Measurements from ENCODE around the gene PRLHR.

The PRLHR gene

DNA sequence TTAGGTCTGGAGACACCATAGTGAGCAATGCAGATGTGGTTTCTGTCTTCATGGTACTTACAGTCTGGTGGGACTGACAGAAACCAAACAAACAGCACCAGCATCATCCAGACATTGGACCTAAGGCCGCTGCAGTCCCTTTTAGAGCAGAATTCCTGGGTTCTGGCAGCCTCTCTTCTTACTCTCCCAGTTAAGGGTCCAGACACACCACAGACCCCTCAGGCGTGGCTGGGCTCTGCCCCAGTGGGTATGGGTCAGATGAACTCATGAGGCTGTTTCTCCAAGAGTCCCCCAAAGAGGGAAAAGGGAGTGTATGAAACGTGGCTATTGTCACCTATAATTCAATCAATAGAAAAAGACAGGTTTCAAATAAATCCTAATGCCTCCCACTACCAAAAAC is 31.3 kb downstream of the PRLHR start:
- no peaks in the 10 kb centered on the region for H3K27me3 ChIP-seq (ENCODE audit: low read depth, low read length)
- no peak overlapping the region for H3K4me3 ChIP-seq (ENCODE audit: low read length)
- no peak overlapping the region for H3K4me2 ChIP-seq (ENCODE audit: low read length)
- no peaks in the 10 kb centered on the region for H4K20me1 ChIP-seq (ENCODE audit: insufficient read depth, low read length)
- H3K79me2 ChIP-seq (ENCODE audit: low read length): no peaks in the 10 kb centered on the region
- H3K36me3 ChIP-seq (replicated peaks; ENCODE audit: low read depth, low read length): no peaks in the 10 kb centered on the region
- H3K9me3 ChIP-seq (ENCODE audit: insufficient read depth, low read length): no peaks in the 10 kb centered on the region
- 0 out of 2 replicates have a peak, but pooled peaks cover 3% of the 10 kb centered on the region for H3K4me1 ChIP-seq (ENCODE audit: low read length)
- TF ChIP-seq, protein P1, sequence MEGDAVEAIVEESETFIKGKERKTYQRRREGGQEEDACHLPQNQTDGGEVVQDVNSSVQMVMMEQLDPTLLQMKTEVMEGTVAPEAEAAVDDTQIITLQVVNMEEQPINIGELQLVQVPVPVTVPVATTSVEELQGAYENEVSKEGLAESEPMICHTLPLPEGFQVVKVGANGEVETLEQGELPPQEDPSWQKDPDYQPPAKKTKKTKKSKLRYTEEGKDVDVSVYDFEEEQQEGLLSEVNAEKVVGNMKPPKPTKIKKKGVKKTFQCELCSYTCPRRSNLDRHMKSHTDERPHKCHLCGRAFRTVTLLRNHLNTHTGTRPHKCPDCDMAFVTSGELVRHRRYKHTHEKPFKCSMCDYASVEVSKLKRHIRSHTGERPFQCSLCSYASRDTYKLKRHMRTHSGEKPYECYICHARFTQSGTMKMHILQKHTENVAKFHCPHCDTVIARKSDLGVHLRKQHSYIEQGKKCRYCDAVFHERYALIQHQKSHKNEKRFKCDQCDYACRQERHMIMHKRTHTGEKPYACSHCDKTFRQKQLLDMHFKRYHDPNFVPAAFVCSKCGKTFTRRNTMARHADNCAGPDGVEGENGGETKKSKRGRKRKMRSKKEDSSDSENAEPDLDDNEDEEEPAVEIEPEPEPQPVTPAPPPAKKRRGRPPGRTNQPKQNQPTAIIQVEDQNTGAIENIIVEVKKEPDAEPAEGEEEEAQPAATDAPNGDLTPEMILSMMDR (IDR thresholded peaks at IDR 0.05; ENCODE audit: low read depth, low read length): no peak
- TF ChIP-seq EZH2phosphoT487 (IDR thresholded peaks at IDR 0.05; ENCODE audit: low read depth): no peak
- no peak overlapping the region for H3K27ac ChIP-seq (ENCODE audit: low read length)
- H3K9ac ChIP-seq (ENCODE audit: low read length): no peak overlapping the region
- no peak overlapping the region for H2AFZ ChIP-seq (ENCODE audit: low read depth, low read length)

DNA sequence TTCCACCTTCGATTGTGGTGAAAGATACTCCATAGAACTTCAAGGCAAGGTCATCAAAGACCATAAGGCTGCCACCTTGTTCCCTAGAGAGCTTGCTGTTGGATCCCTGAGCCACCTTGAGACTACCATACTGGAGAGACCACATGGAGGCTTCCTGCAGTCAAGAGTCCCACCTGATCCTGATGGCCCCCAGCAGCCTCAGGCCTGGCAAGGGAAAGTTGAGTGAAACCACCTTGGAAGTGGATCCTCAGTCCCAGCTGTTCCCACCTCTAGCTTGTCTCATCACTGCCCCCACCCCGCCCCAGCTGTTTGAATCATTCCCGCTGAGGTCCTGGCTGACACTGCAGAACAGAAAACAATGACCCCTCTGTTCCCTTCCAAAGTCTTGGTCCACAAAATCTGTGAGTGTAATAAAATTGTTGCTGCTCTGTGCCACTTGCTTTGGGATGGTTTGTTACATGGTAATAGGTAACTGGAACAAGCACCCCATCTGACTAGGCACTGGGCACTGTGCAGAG is 32.0 kb downstream of the PRLHR start:
- TF ChIP-seq, protein P1 (IDR thresholded peaks at IDR 0.05; ENCODE audit: low read depth, low read length): no peak
- TF ChIP-seq EZH2phosphoT487 (IDR thresholded peaks at IDR 0.05; ENCODE audit: low read depth): no peak
- no peaks in the 10 kb centered on the region for H3K79me2 ChIP-seq (ENCODE audit: low read length)
- H3K27me3 ChIP-seq (ENCODE audit: low read depth, low read length): no peaks in the 10 kb centered on the region
- no peaks in the 10 kb centered on the region for H3K9me3 ChIP-seq (ENCODE audit: insufficient read depth, low read length)
- no peaks in the 10 kb centered on the region for H4K20me1 ChIP-seq (ENCODE audit: insufficient read depth, low read length)
- H3K4me3 ChIP-seq (ENCODE audit: low read length): no peak overlapping the region
- H3K27ac ChIP-seq (ENCODE audit: low read length): no peak overlapping the region
- H2AFZ ChIP-seq (ENCODE audit: low read depth, low read length): no peak overlapping the region
- no peaks in the 10 kb centered on the region for H3K36me3 ChIP-seq (replicated peaks; ENCODE audit: low read depth, low read length)
- no peak overlapping the region for H3K9ac ChIP-seq (ENCODE audit: low read length)
- H3K4me2 ChIP-seq (ENCODE audit: low read length): no peak overlapping the region
- H3K4me1 ChIP-seq (ENCODE audit: low read length): 0 out of 2 replicates have a peak, but pooled peaks cover under 1% of the 10 kb centered on the region

DNA sequence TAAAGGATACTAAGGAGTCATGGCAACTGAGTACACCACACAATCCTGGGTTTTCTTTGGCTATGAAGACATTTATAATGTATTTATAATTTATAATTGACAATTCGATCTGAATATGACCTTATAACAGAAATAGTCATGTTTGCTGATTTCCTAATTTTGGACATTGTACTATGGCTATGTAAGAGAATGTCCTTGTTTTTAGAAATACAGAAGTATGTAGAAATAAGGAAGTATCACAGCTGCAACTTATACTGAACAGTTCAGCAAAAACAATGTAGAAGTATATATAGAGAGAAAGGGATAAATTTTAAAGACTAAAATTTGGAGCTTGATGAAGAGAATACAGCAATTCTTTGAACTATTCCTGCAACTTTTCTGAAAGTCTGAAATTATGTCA is 32.6 kb downstream of the PRLHR start:
- no peak for TF ChIP-seq EZH2phosphoT487 (IDR thresholded peaks at IDR 0.05; ENCODE audit: low read depth)
- TF ChIP-seq, protein P1 (IDR thresholded peaks at IDR 0.05; ENCODE audit: low read depth, low read length): no peak
- H3K9me3 ChIP-seq (ENCODE audit: insufficient read depth, low read length): no peaks in the 10 kb centered on the region
- H4K20me1 ChIP-seq (ENCODE audit: insufficient read depth, low read length): no peaks in the 10 kb centered on the region
- H3K4me3 ChIP-seq (ENCODE audit: low read length): no peak overlapping the region
- no peaks in the 10 kb centered on the region for H3K36me3 ChIP-seq (replicated peaks; ENCODE audit: low read depth, low read length)
- no peaks in the 10 kb centered on the region for H3K27me3 ChIP-seq (ENCODE audit: low read depth, low read length)
- no peak overlapping the region for H2AFZ ChIP-seq (ENCODE audit: low read depth, low read length)
- H3K79me2 ChIP-seq (ENCODE audit: low read length): no peaks in the 10 kb centered on the region
- H3K27ac ChIP-seq (ENCODE audit: low read length): no peak overlapping the region
- H3K9ac ChIP-seq (ENCODE audit: low read length): no peak overlapping the region
- no peak overlapping the region for H3K4me2 ChIP-seq (ENCODE audit: low read length)
- no peaks in the 10 kb centered on the region for H3K4me1 ChIP-seq (ENCODE audit: low read length)

DNA sequence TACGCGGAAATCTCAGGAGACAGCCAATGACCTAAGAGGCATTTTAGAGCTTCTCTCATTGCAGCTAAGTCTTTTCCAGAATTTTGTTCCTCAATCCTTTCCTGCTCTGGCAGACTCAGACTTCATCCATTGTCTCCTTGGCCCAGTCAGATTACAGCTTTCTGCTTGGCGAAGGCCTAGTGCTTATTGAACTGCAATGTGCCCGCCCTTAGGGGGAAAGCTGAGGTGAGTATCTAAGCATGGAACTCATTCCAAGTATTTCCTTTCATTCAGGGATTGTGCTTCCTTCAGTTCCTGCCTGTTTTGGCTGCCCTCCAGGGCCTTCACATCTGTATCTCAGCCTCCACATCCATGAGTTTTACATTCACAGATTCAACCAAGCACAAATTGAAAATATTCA is 37.5 kb downstream of the PRLHR start:
- H2AFZ ChIP-seq (ENCODE audit: low read depth, low read length): no peak overlapping the region
- TF ChIP-seq, protein P1 (IDR thresholded peaks at IDR 0.05; ENCODE audit: low read depth, low read length): no peak
- no peak for TF ChIP-seq EZH2phosphoT487 (IDR thresholded peaks at IDR 0.05; ENCODE audit: low read depth)

More for the DNA sequence above, 37.5 kb downstream of the PRLHR start:
- H3K79me2 ChIP-seq (ENCODE audit: low read length): no peaks in the 10 kb centered on the region
- no peak overlapping the region for H3K9ac ChIP-seq (ENCODE audit: low read length)
- H3K27me3 ChIP-seq (ENCODE audit: low read depth, low read length): peaks cover 3% of the 10 kb centered on the region; the same call in 1 of the 2 replicates
- H3K36me3 ChIP-seq (replicated peaks; ENCODE audit: low read depth, low read length): no peaks in the 10 kb centered on the region
- no peaks in the 10 kb centered on the region for H3K9me3 ChIP-seq (ENCODE audit: insufficient read depth, low read length)
- no peaks in the 10 kb centered on the region for H4K20me1 ChIP-seq (ENCODE audit: insufficient read depth, low read length)
- no peak overlapping the region for H3K27ac ChIP-seq (ENCODE audit: low read length)
- H3K4me3 ChIP-seq (ENCODE audit: low read length): no peak overlapping the region
- H3K4me2 ChIP-seq (ENCODE audit: low read length): no peak overlapping the region
- no peaks in the 10 kb centered on the region for H3K4me1 ChIP-seq (ENCODE audit: low read length)
